OCI-M1 (cell line): ENCODE measurements around the gene MED12L.

Experiments used
- DNase-seq: peaks from one replicate; lab custom pipeline; 2025; lab: John Stamatoyannopoulos, UW

Gene MED12L

DNA sequence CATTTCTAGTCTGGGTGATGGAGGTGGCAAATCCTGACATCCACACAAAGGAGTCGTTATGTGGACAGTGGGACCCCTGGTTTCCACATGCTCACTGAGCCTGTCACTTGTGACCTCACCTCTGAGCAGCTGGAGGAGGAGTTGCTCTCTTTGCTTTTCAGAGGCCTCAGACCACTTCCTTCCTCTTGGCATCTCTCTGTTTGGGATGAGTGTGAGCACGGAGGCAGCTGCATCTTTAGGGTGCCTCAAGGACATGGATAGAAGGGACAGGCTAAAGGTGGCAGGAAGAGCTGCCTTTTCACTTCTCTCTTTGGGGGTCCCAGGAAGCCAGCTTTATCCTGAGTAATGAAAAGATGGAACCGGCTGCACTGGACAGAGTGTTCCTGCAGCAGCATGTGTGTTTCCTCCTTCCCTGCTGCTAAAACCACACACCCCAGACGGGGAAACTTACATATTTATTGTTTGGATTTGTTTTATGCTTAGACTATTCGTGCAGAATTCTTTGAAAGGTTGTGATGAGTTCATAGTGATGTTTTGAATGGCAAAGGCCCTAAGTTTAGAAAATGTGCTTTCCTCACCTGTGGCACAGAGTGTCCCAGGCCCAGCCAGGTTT, 85.8 kb downstream of the MED12L start:
- DNase-seq = no peak

DNA sequence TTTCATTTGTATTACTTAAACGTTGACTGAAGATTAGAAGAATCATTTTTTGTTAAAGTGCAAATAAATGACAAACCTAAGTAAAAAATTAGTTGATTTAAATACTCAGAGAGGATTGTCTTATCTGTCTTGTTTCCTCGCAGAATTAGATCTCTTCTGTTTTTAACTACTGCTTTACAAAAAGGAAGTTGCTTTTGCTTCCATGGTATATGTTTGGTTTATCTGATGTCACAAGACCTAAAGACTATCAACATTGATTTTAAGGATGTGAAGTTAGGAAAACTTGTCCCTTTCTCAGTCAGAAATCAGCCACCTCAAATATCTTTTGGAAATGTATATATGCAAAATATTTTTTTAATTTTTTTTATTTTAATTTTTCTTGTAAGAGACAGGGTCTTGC, 88.9 kb downstream of the MED12L start:
- no peak for DNase-seq

DNA sequence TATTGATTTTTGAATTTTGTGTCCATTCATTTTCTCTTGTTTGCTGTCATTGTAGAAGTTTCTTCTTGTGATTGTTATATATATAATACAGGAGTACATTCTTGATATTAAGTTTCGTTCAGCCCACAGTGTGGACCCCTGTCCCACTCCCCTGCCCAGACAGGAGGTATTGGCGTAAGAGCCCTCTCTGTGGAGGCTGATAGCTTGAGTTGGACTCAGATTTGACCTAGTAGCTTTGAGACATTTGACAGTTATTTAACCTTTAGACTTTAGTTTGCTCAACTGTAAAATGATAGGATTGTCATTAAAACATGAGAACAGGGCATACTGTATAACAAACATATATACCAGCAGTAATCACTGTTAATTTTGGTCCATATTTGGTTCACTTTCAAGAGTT, 90.5 kb downstream of the MED12L start:
- no peak for DNase-seq

DNA sequence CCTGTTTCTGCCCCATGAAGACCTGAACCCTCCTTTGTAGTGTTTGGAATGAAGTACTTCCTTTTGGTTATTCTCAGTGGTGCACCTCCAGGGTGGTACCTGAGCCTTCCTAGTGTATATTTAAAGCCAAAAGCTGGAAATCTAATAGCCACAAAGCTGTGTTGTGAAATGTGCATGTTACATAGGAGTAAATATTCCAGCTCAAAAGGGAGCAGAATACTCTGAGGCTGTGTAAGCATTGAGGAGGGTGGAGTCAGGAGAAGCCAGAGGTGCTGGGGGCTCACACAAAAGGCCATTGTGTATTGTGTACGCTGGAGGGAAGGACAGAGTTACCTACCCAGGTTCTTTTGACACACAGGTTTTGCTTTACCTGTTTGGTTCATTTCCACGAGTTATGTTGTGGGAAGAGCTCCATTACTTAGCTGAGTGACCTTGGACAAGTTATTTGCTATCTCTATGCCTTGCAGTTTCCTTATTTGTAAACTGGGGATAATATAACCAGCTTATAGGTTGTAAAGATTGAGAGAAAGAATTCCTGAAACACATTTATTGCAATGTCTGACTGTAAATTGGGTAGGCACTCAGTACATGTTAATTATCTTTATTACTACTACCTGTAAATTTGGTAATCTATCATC, 92.9 kb downstream of the MED12L start:
- no peak for DNase-seq

DNA sequence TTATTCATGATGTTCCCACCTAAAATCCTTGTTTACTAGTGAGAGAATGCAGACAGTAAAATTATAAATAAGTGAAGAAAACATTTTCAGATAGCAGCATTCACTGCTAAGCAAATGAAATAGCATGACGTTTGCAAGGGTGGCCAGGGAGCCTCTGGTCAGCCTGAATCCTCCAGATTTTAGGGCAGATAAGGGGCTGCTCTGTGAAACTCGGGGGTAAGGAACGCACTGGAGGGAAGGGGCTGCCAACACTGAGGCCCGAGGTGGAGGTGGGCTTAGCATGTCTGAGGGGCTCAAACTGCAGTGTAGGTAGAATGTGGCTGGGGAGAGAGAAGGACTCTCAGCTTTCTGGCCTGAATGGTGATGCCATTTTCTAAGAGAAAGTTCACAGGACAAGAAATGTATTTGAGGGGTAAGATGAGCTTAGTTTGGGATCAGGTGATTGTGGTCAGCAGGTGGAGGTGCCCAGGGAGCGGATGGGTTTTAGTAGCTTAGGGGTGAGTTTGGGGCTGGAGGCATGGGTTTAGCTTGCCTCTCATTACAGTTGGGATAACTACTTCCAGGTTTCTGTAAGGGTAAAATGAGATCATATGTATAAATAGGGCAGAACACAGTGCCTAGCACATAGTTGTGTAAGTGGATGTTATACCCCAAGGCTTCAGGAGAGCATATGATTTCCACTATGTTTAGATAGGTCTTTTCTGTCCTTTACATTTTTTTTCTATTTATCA, 97.0 kb downstream of the MED12L start:
- DNase-seq = no peak

DNA sequence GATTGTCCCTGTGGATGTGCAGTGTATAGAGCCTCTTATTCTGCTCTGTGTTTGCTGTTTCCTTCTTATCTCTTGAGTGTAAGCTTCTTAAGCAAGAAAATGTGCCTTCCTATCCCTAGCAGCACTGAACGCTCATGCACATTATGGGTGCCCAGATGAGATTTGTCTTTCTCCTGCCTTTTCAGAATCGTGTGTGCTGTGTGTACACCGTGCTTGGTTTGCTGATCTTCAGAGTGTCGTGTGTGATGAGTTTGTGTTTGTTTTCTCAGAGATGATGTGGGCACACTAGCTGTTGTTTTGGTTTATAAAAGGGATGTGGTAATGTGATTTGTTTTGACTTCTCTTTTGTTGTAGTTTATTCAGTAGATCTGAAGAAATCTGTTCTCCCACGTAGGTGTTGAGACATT, 97.8 kb downstream of the MED12L start:
- no peak for DNase-seq

DNA sequence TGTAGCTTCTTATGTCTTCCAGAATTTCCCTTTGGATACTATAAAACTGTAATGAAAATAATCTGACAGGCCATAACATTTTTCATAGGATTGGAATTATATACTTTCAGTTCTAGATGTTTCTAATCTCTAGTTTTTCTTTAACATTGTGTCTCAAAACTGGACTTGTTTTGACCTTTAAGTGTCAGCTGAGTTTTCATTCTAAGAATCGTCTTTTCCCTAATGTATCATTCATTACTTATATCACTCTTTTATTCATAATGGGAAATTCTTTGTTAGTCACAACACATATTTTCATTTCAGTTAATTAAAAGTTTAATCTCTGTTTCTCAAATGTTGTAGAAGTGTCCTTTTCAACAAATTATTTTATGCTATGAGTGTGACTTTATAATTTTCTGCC, 105.6 kb downstream of the MED12L start:
- no peak for DNase-seq

DNA sequence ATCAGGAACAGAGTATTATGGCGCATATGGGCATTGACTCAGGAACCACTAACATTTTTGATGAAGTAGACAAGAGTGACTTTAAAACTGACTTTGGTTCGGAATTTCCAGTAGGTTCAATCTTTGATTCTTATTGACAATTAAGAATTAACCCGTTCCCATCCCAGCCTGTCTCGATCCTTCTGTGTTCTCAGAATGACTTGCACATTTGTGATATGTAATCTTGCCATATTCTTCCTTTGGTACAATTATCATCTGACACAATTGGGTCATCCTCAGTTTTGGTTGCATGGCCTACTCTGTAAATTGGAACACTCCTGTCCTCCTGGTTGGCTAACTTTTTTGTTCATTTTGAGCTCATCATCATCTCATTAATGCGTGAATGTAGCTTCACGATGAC, 107.1 kb downstream of the MED12L start:
- no peak for DNase-seq

DNA sequence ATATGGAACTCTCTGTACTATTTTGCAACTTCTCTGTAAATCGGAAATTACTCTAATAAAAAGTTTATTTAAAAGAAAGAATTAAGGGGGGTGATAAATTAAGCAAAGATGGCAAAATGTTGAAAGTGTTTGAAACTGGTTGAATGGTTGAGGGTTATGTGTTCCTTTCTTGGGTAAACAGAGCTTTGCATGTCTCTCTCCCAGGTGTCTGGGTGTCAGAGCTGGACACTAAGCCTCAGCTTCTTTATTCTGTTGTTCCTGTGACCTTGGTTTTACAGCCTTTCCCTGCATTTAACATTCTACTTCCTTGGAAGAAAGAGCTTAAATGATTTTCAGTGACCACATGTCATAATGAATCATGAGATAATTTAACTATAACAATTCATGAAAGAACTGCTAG, 110.4 kb downstream of the MED12L start:
- DNase-seq = no peak

DNA sequence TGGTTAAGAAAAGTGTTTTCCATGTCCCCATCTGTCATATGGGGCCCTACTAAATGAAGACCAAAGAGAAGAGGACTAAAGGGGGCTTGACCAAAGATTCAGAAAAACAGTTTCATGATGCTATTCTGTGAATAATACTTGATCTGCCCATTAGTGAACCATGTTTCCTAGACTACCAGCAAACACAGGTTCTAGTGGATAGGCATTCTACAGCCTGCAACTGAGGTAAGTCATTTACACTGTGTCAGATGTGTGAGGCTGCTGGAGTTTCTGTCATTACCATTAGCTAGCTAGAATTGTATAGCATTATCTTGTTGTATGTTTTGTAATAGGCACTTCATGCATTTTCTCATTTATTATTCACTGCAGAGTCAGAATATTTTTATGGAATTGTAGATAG, 111.0 kb downstream of the MED12L start:
- DNase-seq = no peak

DNA sequence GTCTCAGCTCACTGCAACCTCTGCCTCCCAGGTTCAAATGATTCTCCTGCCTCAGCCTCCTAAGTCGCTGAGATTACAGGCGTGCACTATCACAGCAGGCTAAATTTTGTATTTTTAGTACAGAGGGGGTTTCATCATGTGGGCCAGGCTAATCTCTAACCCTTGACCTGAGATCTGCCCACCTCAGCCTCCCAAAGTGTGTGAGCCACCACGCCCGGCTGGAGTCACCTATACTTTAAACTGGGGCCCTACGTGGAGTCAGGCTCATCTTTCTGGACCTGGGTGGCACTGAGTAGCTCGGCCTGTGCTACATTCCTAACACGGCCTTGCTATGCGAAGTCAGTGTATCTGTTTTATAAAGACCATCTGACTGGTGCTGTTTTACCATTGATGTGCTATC, 111.8 kb downstream of the MED12L start:
- DNase-seq = no peak

DNA sequence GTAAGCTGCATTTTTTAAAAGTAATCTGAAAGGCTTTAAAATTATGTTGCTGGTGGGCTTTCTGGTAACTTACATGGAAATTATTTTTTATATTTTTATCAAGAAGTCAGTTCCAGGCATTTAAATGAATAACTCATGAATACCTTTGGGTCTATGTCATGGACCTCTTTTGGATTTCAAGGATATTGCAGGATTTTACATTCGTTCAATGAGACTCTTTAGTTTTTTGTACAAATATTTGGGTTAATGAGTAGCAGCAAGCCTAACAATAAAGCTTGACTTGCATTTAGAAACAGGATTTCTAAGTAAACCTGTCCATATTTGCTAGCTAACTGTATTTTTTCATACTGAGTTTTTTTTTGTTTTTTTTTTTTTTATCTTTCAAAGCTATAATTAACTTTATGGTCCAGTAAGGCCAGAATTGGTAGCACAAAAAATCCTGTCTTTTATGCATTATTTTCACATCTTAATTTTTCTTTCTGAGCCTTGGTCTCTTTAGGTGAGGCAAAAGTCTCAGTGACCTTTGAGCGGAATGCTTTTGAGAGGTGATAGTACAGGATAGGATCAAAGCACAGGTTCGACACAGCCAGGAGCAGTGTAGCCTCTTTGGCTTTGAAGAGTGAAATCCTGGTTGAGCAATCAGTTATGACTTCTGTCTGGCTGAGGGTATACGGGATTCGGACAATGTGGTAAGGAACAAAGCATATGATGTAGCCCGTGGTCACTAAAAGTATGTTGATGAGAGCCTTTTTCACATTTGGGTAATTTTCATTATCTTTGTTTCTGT, 112.7 kb downstream of the MED12L start:
- DNase-seq = no peak

DNA sequence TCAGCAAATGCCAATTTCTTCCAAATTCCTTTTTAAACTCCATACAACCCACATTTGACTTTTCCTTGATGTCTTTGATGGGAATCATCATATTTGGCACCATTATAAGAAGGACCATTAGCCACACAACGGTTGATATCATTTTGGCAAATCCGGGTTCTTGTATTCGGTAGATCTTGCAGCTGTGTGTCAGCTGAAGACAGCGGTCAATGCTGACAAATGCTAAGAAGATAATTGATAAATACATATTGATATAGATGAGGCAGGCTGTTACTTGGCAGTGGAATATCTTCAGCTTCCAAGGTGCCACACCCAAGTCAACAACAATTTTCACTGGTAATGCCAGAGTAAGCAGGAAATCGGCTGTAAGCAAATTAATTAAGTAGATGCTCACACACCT, 113.4 kb downstream of the MED12L start:
- DNase-seq = no peak

DNA sequence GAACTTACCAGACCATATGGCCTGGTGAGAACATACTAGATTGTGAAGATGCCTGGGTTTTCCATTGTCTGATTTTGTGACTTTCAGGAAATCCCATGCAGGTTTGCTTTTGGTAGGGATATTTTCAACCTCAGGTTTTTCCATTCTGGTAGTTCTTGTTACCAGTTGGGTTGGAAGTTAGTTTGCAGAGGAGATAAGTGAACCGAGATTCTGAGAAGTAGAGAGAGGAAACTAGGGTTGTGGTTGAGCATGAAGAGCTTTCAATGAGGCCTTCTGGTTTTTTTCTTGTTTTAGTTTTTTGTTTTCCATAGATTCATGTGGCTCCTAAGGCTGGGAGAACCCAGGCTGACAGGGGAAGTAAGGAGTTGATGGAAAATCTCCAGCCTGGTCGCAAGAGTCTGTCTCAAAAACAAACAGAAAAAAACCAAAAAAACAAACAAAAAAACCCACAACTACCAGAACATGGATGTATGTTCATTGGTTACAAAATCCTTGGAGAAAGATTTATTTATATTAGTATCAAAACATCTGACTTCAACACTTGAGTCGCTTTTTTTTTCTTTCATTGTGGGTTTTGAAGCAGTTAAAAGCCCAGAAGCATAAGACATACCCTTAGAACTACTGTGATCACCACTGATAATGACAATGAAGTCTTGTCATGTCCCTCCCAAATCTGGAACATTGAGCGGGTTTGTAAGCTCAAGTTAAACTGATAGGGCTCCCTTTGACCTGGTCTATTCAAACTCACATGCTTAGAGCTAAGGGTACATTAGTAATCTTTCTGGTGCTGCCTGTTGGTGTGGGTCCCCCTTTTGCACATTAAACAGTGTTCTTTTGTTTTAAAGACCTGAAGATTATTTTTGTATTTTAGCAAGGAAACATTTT, 114.3 kb downstream of the MED12L start:
- peak; percentile 3 for DNase-seq

DNA sequence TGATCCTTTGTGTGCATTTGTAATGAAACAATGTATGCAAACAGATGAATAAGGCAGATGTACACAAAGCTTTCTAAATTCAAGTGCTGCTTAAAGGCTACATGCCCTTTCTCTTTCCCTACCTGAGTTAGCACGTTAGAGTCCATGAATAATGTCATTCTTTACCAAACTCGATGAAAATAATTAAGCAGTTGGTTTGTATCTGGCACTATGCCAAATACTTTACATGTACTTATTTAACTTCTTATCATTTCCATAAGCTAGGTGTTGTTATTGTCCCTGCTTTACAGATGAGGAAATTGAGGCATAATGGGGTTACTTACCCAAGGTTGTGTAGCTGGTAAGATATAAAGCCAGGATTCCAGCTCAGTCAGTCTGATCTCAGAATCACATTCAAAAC, 115.1 kb downstream of the MED12L start:
- DNase-seq = no peak

DNA sequence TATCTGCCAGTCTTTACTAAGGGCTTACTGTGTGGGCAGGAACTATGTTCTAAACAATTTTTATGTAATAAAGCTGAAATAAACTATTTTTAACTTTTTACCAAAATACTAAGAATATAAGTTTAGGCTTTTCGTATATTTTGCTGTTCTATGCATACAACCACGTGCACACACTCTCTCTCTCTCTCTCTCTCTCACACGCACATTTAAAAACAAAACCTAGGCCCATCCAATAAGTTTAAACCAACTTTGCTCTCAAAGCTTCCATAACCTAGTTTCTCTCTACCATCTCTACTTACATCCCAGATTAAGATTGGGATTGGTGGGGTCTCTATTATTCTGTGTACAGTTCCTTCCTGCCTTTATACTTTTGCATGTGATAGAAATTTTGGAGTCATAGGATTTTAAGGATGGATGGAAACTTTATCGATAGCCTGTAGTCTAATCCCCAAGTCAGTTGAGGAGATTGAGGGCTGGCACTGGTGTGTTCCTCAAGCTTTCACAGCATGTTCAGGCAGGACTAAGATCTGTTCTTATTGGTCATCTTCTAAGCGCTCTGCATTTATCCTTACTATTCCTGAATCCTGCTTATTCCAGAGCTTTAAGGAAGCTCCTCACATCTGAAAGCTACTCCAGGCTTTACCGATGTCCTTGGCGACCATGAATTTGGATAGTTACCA, 115.7 kb downstream of the MED12L start:
- DNase-seq = no peak

DNA sequence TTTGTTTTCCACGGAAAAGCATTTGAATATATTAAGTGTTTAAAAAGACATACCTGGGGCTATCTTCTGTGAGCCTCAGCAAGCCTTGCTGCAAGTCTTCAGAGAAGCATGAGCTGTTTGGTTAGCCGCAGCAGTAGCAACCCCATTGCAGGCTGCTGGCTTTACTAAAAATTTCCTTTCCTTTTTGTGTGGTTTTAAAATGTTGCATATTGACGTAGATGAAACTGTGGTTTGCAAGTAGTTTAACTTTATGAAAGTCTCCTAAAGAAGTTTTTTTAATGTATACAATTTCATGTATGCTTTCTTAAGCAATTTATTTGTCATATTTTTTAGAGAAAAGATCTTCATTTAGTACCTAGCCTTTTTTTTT, 117.6 kb downstream of the MED12L start, which contains the start of gene GPR171:
Gene GPR171, minus strand, starts transcription at position 166 of the 370 bp plus-strand sequence. CDS start 3,830 bp downstream, outside the sequence.
- DNase-seq = no peak

DNA sequence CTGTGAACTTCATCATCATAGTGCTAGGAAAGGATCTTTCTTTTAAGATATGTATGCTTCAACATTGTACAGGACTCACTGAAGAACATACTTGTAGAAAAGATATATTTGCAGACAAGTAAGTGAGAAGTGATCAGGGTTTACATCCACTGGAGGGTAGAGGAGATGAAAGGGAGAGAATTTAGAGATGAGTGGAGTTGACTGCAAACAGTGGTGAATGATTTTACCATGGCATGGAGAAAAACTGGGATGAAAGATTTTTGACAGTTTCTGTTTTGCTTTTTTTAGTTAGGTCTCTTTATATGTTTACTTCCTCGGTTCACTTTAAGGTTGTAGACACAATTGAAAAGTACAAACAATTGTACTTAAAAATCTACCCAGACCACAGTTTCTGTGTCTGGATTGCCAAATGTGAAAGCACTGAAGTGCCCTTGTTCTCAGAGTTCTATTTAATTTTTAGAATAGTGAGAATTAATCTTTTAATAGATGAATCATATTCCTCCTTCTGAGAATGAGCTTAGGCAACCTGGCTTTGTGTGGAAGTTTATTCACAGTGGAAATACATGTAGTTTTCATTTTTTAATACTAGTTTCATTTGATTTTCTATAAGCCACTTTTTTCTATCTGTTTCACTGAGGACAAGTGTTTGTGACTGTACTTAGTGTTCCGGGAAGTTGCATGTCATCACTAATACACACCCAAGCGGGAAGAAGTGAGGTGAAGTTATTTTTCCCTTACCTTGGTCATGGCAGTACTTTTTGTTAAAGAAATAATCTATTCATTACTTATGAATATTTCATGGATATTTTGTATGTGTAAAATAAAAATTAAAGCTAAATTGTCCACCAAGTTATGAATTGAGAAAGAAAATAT, 119.3 kb downstream of the MED12L start:
- DNase-seq = no peak

DNA sequence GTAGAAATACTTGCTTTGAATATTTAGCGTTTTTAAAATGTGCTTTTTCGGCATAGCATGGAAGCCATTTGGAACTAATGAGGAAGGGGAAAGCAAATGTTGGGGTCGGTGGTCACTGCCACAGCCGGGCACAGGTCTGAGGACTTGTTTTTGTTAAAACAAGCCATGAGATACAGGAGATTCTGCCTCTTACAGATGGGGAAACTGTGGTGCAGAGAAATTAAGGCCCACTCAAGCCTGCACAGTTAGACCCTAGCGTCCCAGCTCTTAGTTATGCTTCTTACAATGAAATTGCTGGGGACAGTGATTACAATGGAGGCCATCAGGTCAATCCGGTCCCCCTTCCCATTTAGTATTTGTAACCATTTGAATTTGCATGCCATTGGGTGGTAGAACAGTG, 120.0 kb downstream of the MED12L start:
- DNase-seq = no peak

DNA sequence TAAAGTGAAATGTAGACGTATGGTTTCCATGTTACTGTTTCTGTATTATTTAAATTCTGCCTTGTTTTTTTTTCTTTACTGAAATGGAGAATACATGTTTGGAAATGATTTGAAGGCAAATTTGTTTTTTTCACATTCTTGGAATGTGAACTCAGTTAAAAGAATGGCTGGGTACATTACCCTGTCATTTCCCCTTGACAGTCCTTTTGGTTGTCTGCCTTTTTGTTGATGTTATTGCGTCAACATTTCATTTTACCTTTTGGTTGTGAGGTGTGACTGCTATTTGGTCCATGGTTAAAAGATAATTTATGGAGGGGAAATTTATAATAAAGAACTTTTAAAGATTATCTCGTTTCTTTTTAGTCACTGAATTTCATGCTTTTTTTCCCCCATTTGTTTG, 120.7 kb downstream of the MED12L start:
- no peak for DNase-seq
